Vagina (tissue), 2 donors: Measurements from ENCODE around the gene FYB1. TPM values are rescaled to one million over a fixed set of nuclear protein-coding genes. Genes with fewer than 3 reads are reported as not detected.

Source experiments
- DNase-seq, 2 donors: peaks; one replicate each; pipeline ENCODE4 v3.0.0-alpha.2; 2017; ENCODE audit errors: extremely low spot score in 2 of 2
- H3K27ac ChIP-seq: fragments of 200-600 bp; sonication (generic); one replicate; pipeline ENCODE4 v1.5.1; 2019
- H3K27me3 ChIP-seq: fragments of 200-600 bp; sonication (generic); one replicate; pipeline ENCODE4 v1.5.1; 2019
- H3K36me3 ChIP-seq, 2 donors: fragments of 200-600 bp; sonication (generic); one replicate each; pipeline ENCODE4 v1.5.1; 2017 to 2019
- H3K4me1 ChIP-seq: fragments of 200-600 bp; sonication (generic); one replicate; pipeline ENCODE4 v1.5.1; 2019
- H3K4me3 ChIP-seq, 2 donors: fragments of 200-600 bp; sonication (generic); 1 replicate in 1 of 2; 2 replicates in 1 of 2; pipeline ENCODE4 v1.5.1; 2016 to 2019
- H3K9me3 ChIP-seq: fragments of 200-600 bp; sonication (generic); one replicate; pipeline ENCODE4 v1.5.1; 2019
- CTCF ChIP-seq, 3 experiments: fragments of 450-650 bp in 2 of 3; fragments of 200-600 bp in 1 of 3; sonication (generic) in 1 of 3; IDR thresholded peaks; one replicate each; pipeline ENCODE4 v1.5.1; 2017 to 2019; ENCODE audit warnings: antibody characterized with exemption in 3 of 3, mild to moderate bottlenecking in 2 of 3, moderate library complexity in 2 of 3
- POLR2A ChIP-seq, 2 donors: fragments of 450-650 bp; IDR thresholded peaks; one replicate each; pipeline ENCODE4 v1.6.1; 2017; ENCODE audit warnings: antibody characterized with exemption in 2 of 2, mild to moderate bottlenecking in 2 of 2, moderate library complexity in 2 of 2
- POLR2AphosphoS5 ChIP-seq, 2 donors: sonication (generic); formaldehyde crosslinking; IDR thresholded peaks; one replicate each; pipeline ENCODE4 v1.9.0; 2017; ENCODE audit warnings: antibody characterized with exemption in 2 of 2, mild to moderate bottlenecking in 2 of 2, low read depth in 1 of 2; ENCODE audit not compliant: insufficient read depth in 1 of 2
- intact Hi-C: fragments of 100-400 bp; cut with DNase I; formaldehyde crosslinking; loops from one replicate; pipeline ENCODE4 v1.15.1; 2023
- total RNA-seq: library from RNA; depleted of rRNA; stranded (reverse); fragments of >200 nt; gene quantifications from one replicate; pipeline ENCODE4 v1.2.3, GENCODE V29; 2016

The FYB1 gene
- total RNA-seq, 1 donor from 2014 or later, result 10.8 TPM

- TF ChIP-seq POLR2A (IDR thresholded peaks at IDR 0.05), result no peak
- Histone ChIP-seq H3K4me1 (peaks cover under 1% of the 10 kb centered on the region), H3K36me3 (no peaks in the 10 kb centered on the region), H3K4me3 (no peak overlapping the region), H3K27ac (no peak overlapping the region), H3K27me3 (no peaks in the 10 kb centered on the region), H3K9me3 (no peaks in the 10 kb centered on the region)
- intact Hi-C loops, result loop anchor here (10.0 kb wide), 1 partner anchor 351 kb away; no protein-coding TSS in a partner anchor
- no peak for DNase-seq
Observed at GRCh38 chr5:39213447-39214207, 5.7 kb downstream of the FYB1 start.

DNA sequence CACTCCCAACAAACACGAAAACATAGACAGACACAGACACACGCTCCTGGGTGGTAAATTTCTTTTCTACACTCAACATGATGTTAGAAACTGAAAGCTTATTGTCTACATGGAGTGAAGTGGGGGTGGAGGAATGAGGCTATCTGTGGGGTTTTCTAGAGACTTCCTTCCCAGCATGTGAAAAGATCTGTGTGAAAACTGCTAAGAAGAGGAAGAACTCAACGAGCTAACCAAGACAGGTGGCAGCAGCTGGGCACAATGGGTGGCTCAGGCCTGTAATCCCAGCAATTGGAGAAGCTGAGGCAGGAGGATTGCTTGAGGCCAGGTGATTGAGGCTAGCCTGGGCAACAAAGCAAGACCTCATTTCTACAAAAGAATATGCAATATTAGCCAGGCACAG, 7.6 kb downstream of the FYB1 start:
- DNase-seq, result no peak
- no peak overlapping the region for H3K4me3 ChIP-seq
- H3K4me1 ChIP-seq, result peaks cover 3% of the 10 kb centered on the region
- no peaks in the 10 kb centered on the region for H3K27me3 ChIP-seq
- intact Hi-C loops, result loop anchor here (10.0 kb wide), 1 partner anchor 353 kb away; no protein-coding TSS in a partner anchor
- TF ChIP-seq POLR2AphosphoS5 (IDR thresholded peaks at IDR 0.05; ENCODE audit: insufficient read depth in 1 of 2, low read depth in 1 of 2) (no peak), CTCF (IDR thresholded peaks at IDR 0.05) (no peak), POLR2A (IDR thresholded peaks at IDR 0.05) (no peak)
- peak overlapping the region; percentile 27 for H3K27ac ChIP-seq
- no peaks in the 10 kb centered on the region for H3K9me3 ChIP-seq
- H3K36me3 ChIP-seq, result no peaks in the 10 kb centered on the region

DNA sequence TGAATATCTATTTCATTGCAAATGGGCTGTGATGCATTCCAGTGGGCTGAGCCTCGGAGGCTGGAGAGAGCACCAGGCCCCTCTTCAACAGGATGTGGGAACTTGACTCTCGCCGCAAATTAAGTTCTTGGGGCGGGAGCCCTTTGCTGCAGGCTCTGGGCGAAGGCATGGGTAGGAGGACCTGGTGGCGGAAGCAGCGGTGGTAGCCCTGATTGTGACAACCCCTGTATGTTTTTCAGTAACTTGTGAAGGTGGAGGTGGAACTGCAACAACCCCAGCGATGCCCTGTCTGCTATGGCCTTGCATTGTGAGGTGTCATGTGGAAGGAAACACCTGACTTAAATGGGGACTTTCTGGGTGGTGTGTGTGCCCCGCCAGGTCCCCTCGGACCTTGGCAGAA, 9.4 kb downstream of the FYB1 start:
- Histone ChIP-seq H3K27ac (no peak overlapping the region), H3K4me1 (peaks cover 4% of the 10 kb centered on the region), H3K36me3 (no peaks in the 10 kb centered on the region), H3K4me3 (no peak overlapping the region), H3K27me3 (no peaks in the 10 kb centered on the region), H3K9me3 (no peaks in the 10 kb centered on the region)
- no peak for DNase-seq
- TF ChIP-seq POLR2AphosphoS5 (IDR thresholded peaks at IDR 0.05; ENCODE audit: insufficient read depth in 1 of 2, low read depth in 1 of 2), result peak in 1 of 2 donors; percentile 40
- no peak for TF ChIP-seq CTCF (IDR thresholded peaks at IDR 0.05)
- TF ChIP-seq POLR2A (IDR thresholded peaks at IDR 0.05), result no peak
- intact Hi-C loops, result loop anchor here (10.0 kb wide), 1 partner anchor 355 kb away; no protein-coding TSS in a partner anchor

DNA sequence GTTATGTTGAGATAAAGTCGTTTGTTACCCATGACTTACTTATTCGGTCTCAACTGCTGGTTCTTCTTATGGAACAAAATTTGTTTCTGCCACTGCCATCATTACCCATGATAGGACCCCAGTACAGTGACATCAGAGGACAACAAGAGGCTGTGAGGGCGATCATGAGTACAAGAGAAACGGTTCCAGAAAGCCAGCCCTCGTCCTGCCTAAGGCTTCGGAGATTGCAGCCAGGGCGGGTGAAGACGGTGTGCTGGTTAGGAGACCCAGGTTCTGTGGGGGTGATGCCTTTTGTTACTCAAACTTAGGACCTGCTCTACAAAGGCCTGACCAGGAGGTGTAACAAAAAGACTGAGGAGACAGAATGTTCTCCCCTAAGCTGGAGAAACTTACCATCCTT, 10.9 kb downstream of the FYB1 start:
- Histone ChIP-seq H3K27me3 (no peaks in the 10 kb centered on the region), H3K9me3 (no peaks in the 10 kb centered on the region), H3K4me1 (peaks cover 4% of the 10 kb centered on the region), H3K36me3 (no peaks in the 10 kb centered on the region), H3K27ac (no peak overlapping the region), H3K4me3 (no peak overlapping the region)
- TF ChIP-seq POLR2A (IDR thresholded peaks at IDR 0.05), result no peak
- TF ChIP-seq POLR2AphosphoS5 (IDR thresholded peaks at IDR 0.05; ENCODE audit: insufficient read depth in 1 of 2, low read depth in 1 of 2), result no peak
- no peak for TF ChIP-seq CTCF (IDR thresholded peaks at IDR 0.05)
- DNase-seq, result no peak
- intact Hi-C loops, result no loop called here

- TF ChIP-seq POLR2AphosphoS5 (IDR thresholded peaks at IDR 0.05; ENCODE audit: insufficient read depth in 1 of 2, low read depth in 1 of 2), result no peak
- no peak for TF ChIP-seq CTCF (IDR thresholded peaks at IDR 0.05)
- TF ChIP-seq POLR2A (IDR thresholded peaks at IDR 0.05), result no peak
- no peak overlapping the region for H3K27ac ChIP-seq
- H3K27me3 ChIP-seq, result no peaks in the 10 kb centered on the region
- DNase-seq, result no peak
- H3K36me3 ChIP-seq, result no peaks in the 10 kb centered on the region
- intact Hi-C loops, result no loop called here
- no peaks in the 10 kb centered on the region for H3K9me3 ChIP-seq
- no peak overlapping the region for H3K4me3 ChIP-seq
- peaks cover 4% of the 10 kb centered on the region for H3K4me1 ChIP-seq
Observed at GRCh38 chr5:39207345-39208045, 11.9 kb downstream of the FYB1 start.
